GM21529 (cell line): Measurements from ENCODE around the gene C1orf53.
A peak's percentile ranks its signal among the peaks of the same experiment; 100 is the strongest.
"Not testable (repeated sequence)": the region's sequence is repeated elsewhere in the genome, so short reads cannot be mapped to it uniquely, and the experiment has no call there.

ENCODE experiments used
- ATAC-seq: cut with Tn5 transposase; IDR thresholded peaks from one replicate; pipeline ENCODE4 v1.9.1; 2021; ENCODE audit not compliant: unreplicated experiment

C1orf53 gene

GRCh38 chr1:197920414-197921117, 18.1 kb downstream of the C1orf53 start:
- ATAC-seq, result no peak

DNA sequence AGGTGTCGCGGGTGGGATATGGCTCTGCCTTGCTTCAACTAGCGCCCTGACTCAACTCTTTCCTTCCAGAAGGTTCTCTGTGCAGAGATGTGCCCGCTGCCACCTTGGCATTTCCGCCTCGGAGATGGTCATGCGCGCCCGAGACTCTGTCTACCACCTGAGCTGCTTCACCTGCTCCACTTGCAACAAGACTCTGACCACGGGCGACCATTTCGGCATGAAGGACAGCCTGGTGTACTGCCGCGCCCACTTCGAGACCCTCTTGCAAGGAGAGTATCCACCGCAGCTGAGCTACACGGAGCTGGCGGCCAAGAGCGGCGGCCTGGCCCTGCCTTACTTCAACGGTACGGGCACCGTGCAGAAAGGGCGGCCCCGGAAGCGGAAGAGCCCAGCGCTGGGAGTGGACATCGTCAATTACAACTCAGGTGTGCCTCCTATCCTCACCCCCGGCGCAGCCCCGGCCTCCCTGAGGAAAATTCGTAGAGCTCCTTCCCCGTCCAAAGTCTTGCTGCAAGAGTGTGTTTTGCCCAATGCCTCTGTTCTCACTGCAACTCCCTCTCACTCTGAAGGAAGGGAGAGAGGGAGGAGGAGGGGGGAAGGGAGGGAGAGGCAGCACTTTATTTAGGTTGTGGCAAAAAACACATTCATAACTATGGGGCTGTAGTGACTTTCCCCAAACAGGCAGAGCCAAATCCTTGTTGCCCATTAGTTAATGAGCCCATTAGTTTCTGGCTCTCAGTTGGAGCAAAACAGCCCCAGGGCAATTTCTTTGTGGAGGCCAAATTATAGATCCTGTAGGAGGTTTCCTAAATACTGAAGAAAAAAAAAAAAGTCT, 19.0 kb downstream of the C1orf53 start:
- ATAC-seq, result no peak

GRCh38 chr1:197922070-197922390, 19.6 kb downstream of the C1orf53 start:
- no peak for ATAC-seq

GRCh38 chr1:197923038-197923437, 20.6 kb downstream of the C1orf53 start:
- no peak for ATAC-seq

DNA sequence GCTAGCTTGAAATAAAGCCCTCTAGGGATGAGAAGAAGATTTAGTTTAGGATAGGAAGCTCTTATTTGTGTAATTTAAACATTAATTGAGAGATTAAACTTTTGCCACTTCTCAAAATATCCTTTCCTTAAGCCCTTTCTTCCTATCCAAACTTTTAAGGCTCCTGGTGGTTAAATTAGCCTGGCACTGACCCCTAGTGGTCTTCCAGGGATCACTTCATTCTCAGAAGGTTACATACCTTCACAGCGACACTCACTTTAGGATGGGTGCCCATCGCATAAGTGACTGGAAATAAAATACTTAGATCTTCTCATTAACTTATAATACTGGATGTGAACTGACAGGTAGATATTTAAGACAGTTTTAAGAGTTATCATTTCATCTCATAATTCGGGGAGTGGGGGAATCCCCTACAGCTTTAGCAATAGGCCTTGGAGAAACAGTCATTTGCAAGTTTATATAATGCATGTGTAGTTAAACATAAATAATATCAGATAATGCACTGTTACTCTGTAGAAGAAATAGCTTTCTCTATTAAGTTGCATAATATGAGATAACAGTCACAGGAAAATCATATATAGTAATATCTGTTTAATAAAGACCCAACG, 22.2 kb downstream of the C1orf53 start:
- peak; percentile 72 for ATAC-seq

GRCh38 chr1:197927908-197928665, 25.7 kb downstream of the C1orf53 start:
- ATAC-seq, result no peak

DNA sequence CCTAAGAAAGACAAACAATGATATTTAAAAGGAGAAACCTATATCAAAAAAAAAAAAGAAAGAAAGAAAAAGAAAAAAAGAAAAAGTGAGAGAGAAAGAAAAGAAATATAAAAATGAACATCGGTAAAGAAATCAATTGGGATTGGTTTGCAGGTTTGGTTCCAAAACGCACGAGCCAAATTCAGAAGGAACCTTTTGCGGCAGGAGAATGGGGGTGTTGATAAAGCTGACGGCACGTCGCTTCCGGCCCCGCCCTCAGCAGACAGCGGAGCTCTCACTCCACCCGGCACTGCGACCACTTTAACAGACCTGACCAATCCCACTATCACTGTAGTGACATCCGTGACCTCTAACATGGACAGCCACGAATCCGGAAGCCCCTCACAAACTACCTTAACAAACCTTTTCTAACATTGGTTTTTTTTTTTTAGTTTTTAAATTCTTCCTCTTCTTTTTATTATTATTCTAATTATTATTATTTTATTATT, 26.5 kb downstream of the C1orf53 start:
- ATAC-seq, result peak; percentile 61

DNA sequence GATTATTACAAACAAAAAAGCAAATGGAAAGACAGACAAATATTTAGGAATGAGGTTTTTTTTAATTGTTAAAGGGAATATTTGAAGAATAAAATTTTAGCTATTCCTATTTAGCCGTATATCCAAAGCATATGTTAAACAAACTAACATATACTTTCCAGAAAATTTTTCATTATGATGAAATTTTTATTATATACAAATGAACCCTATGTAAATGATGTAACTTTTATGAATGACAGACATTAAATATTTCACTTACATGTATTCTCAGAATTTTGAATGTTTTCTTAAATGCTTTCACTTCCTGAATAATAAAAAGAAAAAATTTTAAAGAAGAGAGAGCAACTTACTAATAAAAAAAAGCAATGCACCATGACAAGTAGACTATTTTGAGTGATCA, 30.6 kb downstream of the C1orf53 start:
- ATAC-seq, result no peak

DNA sequence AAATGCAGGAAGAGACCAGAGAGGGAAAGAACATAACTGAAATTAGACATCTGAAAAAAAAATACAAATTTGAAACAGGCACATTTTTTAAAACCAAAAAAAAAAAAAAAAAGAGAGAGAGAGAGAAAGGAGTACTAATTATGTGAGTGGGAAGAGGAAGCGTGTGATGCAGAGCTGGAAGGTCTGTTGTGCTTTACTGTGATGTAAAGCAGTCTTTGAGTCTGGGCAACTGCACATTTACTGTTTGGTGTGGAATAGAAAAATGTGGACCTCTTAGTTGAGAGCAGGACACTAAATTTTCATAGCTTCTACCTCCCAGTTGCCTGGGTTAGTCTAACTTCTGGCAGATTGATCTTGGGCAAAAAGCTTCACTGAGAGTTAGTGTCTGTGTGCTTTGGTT, 31.2 kb downstream of the C1orf53 start:
- no peak for ATAC-seq

GRCh38 chr1:197937381-197937780, 35.0 kb downstream of the C1orf53 start:
- no peak for ATAC-seq

DNA sequence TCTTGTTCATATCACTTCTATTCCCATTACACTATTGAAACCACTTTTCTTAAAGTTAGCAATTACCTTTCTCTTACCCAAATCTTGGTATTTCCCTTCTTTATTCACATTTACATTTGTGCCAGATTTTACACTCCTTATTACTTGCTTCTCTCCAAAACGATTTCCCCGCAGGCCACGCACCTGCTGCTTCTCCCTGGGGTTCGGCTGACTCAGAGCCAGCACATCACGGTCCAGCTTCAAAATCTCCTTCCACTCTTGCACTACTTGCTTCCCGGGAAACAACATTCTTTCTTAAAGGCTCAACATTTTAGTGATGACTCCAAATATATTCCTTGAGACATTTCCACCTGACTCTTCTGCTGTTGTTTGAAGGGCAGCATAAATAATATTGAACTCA, 35.5 kb downstream of the C1orf53 start:
- ATAC-seq, result no peak

DNA sequence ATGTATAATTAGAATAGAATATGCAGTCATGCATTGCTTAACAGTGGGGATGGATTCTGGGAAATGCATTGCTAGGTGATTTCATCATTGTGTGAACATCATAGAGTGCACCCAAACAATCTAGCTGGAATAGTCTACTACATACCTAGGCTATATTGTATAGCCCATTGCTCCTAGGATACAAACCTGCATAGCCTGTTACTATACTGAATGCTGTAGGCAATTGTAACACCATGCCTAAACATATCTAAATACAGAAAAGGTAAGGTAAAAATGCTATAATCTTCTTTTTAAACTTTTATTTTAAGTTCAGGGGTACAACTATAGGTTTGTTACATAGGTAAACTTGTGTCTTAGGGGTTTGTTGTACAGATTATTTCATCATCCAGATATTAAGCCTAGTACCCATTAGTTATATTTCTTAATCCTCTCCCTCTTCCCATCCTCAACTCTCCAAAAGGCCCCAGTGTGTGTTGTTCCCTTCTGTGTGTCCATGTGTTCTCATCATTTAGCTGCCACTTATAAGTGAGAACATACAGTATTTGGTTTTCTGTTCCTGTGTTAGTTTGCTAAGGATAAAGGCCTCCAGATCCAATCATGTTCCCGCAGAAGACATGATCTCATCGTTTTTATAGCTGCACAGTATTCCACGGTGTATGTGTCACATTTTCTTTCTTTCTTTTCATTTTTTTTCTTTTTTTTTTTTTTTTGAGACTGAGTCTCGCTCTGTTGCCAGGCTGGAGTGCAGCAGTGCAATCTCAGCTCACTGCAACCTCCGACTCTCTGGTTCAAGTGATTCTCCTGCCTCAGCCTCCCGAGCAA, 36.9 kb downstream of the C1orf53 start:
- ATAC-seq, result not testable (repeated sequence)

DNA sequence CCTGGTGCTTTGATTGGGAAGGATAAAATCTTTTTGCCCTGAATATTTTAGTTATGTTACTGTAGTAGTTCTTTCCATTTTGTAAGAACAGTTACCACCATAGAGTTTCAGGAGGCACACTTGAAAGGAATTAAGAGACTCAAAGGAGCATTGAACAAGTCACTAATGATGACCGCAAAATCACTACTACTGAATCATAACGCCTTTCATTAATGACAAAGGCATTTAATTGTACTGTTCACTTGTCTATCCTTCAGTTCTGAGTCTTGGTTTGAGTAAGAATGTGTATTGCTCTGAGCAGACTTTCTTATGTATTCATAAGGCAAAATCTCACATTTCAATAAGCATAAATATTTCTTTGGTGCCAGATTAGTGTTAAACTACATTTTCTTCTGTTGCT, 39.6 kb downstream of the C1orf53 start:
- no peak for ATAC-seq

DNA sequence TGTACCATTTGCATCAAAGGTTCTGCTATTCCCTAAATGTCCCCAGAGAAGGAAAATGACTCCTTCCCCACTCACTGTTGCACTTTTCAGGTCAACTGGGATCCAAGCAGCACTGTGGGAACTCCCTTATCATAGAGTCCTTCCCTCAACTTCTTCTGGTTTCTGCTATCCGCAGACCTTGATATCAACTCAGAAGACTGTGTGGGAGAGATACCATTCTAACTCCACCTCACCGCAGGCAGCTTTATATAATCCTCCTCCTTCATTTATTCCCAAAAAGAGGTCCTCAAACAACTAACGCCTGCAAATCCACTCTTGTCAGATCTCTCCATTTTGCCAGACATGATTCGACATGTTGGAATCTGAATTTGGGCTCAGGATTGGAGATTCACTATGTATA, 42.1 kb downstream of the C1orf53 start:
- no peak for ATAC-seq

- ATAC-seq, result no peak
These were observed 46.8 kb downstream of the C1orf53 start for GRCh38 chr1:197948926-197949899.

GRCh38 chr1:197951089-197951488, 48.7 kb downstream of the C1orf53 start:
- no peak for ATAC-seq

DNA sequence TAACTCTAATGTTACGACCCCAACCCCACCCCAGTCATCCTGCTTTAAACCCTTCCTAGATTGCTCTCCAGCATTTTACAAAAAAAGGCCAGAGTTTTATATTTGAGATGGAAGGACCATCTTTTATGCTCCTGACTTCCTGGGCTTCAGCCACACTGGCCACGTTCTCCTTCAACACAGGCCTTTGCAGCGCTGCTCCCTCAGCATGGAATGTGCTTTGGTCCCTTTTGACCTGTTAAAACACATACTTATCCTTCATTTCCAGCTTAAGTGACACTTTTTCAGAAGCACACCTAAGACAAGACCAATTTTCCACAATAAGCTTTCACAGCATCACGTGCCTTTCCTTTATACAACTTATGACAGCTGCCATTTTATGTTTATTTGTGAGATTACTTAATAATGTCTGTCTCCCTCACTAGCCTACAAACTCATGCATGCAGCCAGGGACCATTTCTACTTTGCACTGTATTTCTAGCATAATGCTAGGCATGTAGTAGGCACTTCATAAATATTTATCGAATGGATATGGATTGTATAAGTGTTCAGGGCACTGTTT, 49.3 kb downstream of the C1orf53 start:
- no peak for ATAC-seq

DNA sequence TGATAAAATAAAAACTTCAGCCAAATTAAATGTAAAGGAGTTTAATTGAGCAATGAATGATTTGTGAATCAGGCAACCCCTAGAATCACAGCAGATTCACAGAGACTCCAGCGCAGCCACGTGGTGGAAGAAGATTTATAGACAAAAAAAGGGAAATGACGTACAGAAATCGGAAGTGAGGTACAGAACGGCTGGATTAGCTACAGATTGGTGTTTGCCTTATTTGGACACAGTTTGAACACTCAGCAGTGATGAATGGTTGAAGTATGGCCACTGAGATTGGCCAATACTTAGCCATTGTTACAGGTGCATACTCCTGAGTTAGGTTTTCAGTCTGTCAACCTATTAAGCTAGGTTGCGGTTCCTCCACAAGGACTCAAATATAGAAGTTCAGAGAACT, 51.0 kb downstream of the C1orf53 start:
- ATAC-seq, result not testable (repeated sequence)
